Activated CD4-positive, CD25-positive, alpha-beta regulatory T cell treated with anti-CD3 and anti-CD28 coated beads, Interleukin-2, amount 50 U/mL, for 16 hours (primary cell): ENCODE measurements around the gene TMEM258.

Source experiments
- DNase-seq: peaks from one replicate; pipeline ENCODE4 v3.0.0-alpha.2; 2020; ENCODE audit warnings: low read depth, low spot score

Gene TMEM258

DNA sequence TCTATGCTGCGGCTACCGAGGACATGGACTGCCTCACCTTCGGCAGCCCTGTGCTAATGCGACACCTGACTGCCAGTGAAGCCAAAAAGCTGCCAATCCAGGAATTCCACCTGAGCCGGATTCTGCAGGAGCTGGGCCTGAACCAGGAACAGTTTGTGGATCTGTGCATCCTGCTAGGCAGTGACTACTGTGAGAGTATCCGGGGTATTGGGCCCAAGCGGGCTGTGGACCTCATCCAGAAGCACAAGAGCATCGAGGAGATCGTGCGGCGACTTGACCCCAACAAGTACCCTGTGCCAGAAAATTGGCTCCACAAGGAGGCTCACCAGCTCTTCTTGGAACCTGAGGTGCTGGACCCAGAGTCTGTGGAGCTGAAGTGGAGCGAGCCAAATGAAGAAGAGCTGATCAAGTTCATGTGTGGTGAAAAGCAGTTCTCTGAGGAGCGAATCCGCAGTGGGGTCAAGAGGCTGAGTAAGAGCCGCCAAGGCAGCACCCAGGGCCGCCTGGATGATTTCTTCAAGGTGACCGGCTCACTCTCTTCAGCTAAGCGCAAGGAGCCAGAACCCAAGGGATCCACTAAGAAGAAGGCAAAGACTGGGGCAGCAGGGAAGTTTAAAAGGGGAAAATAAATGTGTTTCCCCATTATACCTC is 3.6 kb upstream of the TMEM258 start:
- DNase-seq: no peak

DNA sequence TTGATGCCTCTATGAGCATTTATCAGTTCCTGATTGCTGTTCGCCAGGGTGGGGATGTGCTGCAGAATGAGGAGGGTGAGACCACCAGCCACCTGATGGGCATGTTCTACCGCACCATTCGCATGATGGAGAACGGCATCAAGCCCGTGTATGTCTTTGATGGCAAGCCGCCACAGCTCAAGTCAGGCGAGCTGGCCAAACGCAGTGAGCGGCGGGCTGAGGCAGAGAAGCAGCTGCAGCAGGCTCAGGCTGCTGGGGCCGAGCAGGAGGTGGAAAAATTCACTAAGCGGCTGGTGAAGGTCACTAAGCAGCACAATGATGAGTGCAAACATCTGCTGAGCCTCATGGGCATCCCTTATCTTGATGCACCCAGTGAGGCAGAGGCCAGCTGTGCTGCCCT is 3.1 kb upstream of the TMEM258 start:
- DNase-seq: no peak

DNA sequence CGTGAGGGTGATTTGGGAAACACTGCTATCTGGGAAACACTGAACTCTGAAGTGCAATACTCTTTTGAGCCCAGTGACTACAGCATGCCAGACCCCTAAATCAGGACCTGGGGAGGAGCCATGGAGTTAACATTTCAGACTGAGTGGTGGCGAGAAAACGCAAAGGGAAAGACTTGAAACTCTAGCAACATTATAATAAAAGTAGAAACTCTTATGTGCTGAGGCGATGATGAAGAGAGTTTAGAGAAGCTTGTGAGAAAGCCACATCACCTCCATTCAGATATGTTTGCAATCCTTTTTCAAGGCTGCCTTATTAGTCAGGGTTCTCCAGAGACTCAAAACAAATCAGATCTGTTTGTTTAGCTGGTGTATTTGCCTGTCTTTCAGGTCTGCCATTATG is 2.2 kb upstream of the TMEM258 start:
- DNase-seq: no peak

DNA sequence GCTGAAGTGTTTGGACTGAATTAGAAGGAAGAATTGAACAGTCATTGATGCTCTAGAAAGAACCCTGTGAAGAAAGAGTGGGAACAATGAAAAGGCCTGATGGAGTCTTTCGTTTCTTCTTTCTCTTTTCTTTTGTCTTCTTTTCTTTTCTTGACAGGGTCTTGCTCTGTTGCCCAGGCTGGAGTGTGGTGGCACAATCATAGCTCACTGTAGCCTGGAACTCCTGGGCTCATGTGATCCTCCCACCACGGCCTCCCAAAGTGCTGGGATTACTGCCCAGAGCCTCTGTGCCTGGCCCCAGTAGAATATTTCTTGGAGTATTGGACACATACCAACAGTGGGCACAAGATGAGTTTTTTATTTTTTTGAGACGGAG is 1.4 kb upstream of the TMEM258 start:
- DNase-seq: no peak

DNA sequence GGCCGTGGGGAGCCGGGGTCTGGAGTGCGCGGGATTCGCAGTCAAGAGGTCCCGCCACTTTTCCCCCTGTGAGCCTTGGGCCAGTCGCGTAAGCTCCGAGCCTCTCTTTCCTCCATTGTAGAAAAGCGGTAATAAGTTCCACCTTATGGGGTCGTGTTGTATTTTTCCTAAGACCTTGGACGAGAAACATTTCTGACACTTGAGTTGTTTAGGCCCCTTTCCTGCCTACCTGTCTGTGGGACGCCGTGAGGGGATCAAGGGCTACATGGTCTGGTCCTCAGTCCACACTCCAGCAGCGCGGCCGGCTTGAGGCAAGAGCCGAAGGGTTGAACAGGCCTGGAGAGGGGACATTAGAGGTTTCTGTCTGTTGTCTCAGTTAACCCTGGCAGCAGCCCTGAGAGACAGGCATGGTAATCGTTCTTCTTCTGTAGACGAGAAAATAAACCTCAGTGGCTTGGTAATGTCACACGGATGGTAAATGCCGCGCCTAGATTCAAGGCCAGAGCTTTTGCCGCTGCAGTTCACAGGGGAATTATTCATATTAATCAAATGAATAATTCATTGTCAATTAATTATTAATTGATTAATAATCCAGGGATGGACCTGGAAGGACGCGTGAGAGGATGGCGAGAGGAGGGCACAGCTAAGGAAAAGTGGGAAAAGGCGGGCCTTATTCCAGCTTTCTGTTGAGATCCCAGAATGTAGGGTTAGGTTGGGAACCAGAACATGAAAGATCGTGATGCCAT is 857 bp upstream of the TMEM258 start:
- DNase-seq: no peak

DNA sequence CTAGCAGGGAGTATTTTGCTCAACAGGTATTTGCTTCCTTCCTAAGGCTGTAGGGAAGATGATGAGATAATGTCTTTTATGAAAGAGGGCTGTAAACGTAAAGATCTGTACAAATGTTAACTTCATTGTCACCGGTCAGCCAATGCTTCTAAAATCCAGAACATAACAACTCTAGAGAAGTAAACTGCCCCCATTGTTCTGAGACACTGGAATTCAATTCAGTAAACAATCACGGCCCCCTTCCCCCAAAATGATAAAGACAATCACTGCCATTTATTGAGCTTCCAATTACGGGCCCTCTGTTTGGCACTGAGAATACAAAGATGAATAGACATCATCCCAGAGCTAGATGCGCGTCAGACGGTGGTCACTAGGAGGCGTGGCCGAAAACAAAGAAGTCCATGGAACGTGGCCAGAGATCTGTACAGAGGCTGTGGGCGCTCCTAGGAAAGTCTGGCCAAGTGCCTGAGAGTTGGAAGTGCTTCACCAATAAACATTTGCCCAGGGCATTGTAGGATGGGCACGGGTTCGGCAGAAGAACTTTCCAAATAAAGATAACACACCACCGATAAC is 576 bp downstream of the TMEM258 start:
- no peak for DNase-seq

DNA sequence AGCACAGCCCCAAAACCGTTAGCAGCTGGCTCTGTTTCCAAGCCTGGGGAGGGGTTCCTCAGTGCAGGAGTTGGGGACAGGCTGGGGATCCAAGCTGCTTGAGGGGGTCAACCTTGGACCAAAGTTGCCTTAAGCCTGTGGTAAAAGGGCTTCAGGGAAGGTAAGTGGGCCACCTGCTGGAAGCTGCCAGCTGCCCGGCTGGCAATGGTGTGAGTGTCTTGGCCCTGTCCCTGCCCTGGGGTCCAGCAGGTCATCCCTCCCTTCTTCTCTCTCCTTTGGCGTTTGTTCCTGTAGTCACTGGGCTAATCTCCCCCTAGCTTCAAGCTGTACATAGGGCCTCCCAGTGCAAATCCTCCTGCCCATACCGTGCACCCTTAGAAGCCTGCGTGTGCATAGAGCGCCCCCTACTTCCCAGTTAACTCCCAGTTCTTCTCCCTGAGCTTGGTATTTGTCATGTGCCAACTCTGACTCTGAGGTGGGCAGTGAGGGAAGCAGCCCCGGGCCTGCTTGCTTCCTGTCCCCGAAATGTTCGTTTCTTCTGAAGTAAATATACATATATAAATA is 4.4 kb downstream of the TMEM258 start:
- no peak for DNase-seq

DNA sequence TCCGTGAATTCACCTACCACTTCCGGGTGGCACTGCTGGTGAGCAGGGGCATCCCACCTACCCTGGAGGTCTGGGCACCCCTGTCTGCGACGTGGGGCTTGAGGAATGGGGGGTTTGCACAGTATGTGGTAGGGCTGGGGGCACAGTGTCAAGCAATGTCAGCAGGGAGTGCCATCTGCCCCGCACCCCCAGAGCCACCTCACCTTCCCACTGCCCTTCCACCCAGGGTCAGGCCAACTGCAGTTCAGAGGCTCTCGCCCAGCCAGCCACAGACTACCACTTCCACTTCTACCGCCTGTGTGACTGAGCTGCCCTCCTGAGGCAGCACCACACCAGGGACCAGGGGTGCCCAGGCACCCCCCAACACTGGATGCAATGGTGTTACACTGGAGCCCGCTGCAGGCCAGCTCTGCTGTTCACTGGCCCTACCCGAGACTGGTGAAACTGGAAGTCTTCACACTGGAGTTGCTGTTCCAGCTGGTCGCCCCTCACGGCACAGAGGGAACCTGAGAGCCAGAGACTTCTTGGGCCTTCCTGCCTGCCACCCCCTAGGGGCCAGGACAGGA is 6.5 kb downstream of the TMEM258 start:
- no peak for DNase-seq

DNA sequence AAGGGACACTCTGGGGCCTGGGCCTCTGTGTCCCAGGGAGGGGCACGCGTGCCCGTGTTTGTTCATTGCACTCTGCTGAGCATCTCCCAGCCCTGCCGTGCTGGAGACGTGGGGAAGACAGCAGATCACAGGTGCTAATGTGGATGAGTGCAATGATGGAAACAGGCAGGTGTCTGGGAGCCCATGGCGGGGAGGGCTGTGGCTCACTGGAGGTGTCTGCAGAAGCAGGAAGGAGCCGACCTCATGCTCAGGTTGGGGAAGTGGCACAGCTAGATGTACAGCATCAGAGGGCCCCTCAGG is 7.9 kb downstream of the TMEM258 start:
- no peak for DNase-seq

DNA sequence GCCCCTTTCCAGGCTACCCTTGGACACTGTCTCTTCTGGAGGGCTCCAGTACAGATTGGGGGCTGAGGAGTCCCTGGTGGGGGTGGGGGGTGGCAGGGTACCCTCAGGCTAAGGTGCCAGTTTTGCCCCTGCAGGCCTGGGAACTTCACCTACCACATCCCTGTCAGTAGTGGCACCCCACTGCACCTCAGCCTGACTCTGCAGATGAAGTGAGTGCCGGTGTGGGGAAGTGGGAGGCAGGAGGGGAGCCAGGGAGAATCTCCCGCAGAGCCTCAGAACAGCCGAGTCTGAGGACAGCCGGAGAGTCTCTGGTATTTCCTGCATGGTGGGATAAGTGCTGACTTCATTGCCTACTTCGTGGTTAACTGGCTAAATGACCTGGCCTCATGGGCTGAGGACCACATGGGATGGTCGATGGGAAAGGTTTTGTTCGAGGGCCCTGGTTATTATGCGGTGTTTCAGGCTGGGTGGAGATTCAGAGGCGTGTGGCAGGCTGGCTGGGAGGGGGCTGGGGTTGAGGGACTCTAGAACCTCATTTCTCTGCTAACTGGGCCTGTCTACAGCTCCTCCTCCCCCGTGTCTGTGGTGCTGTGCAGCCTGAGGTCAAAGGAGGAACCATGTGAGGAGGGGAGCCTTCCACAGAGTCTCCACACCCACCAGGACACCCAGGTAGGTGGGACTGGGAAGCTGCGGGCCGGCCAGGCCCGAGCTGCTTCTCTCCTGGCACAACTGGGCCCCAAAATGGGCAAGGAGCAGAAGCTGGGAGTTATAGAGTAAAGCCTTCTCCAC is 8.5 kb downstream of the TMEM258 start:
- no peak for DNase-seq

DNA sequence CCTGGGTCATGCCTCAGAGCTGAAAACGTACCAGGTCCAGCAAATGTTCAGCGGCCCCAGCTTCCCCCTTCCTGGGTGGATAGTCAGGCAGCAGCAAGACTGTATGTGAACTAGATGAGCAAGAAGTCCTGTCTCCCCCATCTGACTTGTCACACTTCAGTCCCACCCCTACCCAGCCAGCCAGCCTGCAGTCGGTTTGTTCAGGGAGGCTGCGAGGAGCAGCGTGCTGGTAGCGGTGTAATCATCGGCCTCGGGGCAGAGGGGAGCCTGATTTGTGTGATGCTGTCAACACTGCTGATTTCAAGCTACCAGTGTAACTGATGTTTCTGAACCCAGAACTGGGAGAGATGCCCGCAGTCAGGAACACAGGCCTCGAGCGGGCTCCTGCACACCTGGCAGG is 9.6 kb downstream of the TMEM258 start:
- no peak for DNase-seq

DNA sequence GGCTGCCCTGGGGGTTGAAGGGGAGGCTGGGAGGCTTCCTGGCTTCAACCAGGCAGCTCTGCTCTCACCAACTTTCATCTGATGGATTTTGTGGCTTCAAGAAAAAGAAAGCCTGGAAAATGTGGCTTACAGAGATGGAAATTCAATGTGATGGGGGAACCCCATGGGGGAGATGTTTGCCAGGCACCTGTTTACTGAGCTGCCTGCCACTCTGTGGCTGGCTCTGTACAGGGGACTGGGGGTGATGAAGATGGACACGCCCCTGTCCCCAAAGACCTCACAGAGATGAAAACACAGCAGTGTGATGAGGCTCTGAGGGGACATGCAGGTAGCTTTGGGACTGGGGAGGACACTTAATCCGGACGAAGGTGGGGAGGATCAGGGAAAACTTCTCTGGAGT is 10.1 kb downstream of the TMEM258 start:
- DNase-seq: no peak

DNA sequence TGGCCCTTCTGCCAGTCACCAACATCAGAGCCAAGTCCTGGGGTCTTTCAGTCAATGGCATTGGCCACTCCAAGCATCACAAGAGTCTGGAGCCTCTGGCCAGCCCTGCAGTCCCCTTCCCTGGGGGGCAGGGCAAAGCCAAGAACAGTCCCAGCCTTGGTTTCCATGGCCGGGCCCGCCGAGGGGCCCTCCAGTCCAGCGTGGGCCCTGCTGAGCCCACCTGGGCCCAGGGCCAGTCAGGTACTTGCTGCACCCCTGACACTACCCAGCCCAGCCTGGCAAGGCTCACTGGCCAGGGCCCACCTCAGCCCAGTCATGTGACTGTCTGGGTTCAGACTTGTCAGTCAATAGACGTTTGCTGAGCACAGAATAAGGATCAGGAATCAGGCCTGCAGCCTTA is 10.8 kb downstream of the TMEM258 start:
- no peak for DNase-seq

DNA sequence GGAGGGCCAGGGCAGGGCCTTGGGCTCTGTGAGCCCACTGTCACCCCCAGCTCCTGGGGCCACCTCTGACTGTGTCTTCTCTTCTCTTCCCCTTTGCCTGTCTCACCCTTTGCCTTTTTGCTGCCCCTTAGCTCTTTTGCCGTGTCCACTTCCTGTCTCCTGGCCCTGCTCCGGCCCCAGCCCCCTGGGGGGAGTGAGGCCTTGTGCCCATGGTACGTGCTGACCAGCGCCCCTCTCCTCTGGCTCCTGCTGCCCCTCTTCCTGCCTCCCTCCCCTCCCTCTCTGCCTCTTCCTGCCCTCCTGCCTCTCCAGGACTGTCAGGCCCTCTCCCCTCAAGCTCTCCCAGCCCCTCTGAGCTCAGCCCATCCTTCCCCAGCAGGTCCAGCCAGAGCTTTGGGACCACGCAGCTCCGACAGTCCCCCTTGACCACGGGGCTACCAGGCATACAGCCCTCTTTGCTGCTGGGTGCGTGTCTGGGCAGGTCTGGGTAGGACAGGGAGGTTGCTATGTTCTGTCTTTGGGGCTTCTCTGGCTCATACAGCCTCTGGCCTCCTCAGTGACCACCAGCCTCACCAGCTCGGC is 11.7 kb downstream of the TMEM258 start:
- DNase-seq: no peak

DNA sequence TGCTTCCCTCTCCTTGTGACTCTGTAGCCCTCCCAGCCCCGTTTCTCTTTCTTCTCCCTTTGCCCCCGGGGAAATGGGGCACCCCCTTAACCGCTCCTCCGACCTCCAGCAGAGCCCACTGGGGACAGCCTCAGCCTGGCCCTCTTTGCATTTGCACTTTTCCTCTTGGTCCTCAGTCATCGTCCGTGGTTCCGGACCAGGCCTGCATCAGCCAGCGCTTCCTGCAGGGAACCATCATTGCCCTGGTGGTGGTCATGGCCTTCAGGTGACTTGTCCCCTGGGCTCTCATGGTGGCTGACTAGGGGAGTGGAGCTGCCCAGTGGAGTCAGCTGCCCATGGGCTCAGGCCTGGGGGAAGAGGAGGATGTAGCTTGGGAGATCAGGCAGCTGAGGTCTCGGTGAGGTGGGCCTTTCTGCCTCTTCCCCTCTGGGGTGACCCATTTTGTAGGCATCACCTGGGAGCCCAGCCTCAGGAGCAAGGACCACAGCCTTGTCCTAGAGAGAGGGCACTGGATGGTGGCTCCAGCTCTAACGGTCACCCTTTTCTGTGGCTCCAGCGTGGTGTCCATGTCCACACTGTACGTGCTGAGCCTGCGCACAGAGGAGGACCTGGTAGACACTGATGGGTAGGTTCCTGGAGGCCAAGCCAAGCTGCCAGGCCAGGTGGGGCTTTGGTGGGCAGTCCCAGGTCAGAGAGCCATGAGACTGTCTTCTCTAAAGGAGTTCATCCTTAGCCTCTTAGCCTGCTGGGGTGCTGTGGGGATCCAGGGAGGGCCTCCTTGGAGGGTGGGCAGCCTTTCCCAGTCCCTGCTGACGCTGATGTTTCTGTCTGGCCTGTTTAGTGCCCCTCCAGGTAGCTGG is 12.5 kb downstream of the TMEM258 start:
- DNase-seq: no peak

DNA sequence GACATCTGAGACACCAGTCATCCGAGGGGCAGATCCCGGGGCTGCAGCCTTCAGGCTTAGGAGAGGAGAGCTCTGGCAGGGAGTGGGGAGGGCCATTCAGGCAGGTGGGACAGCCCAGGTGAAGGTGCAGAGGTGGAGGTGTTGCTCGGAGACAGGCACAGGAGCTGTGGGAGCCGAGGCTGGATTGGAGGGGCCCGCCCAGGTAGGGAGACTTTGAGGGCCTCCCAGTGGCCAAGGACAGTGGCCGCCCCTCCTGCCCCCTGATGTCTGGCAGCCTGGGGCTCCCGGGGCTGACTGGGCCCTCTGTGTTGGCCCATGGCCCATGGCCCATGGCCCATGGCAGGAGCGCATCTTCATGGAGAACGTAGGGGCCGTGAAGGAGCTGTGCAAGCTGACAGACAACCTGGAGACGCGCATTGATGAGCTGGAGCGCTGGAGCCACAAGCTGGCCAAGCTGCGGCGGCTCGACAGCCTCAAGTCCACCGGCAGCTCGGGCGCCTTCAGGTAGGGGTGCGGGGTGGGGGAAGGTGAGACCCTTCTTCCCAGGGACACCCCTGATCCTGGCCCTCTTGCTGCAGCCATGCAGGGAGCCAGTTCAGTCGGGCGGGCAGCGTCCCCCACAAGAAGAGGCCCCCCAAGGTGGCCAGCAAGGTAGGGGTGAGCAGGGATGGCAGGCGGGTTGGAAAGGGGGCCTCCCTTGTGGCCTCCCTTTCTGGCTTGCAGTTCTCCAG is 13.3 kb downstream of the TMEM258 start:
- DNase-seq: no peak

DNA sequence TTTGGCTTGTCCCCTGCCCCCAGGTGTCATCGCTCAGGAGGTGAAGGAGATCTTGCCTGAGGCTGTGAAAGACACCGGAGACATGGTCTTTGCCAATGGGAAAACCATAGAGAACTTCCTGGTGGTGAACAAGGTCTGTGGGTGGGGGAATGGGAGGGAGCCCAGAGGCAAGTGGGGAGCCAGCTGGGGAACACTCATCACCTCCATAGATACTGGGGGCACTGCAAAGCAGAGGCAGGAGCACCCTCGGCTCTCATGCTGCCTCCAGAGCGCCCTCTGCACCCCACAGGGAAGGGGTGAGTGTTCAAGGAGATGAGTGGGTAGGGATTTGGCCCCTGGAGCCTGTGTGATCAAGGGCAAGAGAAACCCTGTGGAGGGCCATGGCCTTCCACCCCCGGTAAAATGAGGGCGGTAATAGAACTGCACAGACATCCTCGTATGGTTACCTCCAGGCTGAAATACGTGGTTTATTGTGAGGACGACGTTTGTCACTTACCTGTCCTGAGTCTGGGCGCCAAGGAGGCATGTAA is 14.0 kb downstream of the TMEM258 start:
- no peak for DNase-seq

DNA sequence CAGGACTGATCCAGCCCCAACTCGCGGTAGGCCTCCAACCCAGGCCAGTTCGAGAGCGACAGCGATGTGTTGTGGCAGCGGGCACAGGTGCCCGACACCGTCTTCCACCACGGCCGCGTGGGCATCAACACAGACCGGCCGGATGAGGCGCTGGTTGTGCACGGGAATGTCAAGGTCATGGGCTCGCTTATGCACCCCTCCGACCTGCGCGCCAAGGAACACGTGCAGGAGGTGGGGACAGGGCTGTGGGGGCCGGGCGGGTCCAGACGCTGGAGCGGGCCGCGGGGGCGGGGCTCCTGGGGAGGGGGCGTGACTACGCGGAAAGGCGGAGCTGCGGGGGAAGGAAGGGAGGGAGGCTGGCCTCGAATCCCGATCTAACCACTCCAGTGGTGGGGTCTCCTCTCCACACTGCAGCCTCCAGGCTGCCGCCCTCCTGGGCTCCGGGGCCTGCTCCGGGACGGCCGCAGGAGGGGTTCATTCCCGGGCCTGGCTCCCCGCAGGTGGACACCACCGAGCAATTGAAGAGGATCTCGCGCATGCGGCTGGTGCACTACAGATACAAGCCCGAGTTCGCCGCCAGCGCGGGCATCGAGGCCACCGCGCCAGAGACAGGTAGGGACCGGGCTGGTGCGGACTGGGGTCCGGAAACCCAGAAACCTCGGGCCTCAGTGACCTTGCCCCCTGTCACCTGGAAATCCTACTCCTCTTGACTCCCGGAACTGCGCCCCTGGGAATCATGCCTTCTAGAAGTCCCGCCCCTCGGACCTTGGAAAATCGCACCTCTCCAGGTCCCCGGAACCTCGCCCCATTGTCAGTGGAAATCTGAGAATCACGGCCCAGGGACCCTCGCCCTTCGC is 14.9 kb downstream of the TMEM258 start:
- no peak for DNase-seq

DNA sequence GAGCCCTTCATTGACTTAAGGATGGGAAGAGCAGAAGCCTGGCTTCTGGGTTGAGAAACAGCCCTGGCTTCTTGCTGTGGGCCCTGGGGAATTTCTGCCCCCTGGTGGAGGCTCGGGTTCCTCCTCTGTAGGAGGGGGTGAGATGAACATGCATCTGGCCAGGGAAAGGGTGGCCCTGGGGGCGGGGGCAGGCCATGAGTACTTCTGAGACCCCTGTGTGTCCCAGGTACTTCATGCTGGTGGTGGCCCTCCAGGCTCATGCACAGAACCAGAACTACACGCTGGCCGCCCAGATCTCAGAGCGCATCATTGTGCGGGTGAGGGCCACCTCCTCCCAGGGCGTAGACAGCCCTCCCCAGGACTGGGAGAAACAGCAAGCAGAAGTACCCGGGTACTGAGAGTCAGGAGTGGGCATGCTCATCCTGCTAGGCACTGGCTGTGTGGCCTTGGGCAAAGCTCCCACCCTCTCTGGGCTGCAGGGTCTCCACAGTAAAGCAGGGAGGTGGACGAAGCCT is 15.8 kb downstream of the TMEM258 start:
- DNase-seq: no peak
